Measurements from ENCODE around the gene ACSS1.

The ACSS1 gene

GRCh38 chr20:25058847-25059810 is 1.2 kb upstream of the ACSS1 start:
- no peak for DNase-seq (ENCODE audit: low spot score)

- DNase-seq (ENCODE audit: low spot score): peak; percentile 58
Observed at GRCh38 chr20:25057234-25058050, 497 bp downstream of the ACSS1 start.

DNA sequence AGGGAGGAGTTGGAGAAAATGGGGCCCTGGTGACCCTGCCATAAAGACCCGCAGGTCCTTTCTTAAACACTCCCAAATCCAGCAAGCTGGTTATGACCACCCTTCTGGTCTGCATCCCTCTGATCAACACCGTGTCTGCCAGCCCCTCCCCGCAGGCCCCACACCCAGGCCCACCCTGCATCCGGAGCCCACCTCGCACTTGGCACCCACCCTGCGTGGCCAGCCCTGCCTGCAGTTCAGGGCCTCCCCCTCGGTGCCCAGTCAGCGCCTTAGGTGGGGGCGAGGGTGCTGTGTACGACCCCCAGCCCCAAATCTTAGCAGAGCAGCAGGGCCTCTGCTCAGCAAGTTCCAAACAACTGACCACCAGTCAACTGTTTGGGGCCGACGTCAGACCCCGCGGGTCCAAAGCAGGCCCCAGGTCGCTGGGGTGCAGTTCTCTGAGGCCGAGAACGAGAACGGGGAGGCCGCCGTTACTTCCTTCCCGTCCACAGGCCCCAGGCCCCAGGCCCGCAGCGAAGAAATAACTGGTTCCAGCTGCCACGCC is 1.2 kb downstream of the ACSS1 start:
- no peak for DNase-seq (ENCODE audit: low spot score)

DNA sequence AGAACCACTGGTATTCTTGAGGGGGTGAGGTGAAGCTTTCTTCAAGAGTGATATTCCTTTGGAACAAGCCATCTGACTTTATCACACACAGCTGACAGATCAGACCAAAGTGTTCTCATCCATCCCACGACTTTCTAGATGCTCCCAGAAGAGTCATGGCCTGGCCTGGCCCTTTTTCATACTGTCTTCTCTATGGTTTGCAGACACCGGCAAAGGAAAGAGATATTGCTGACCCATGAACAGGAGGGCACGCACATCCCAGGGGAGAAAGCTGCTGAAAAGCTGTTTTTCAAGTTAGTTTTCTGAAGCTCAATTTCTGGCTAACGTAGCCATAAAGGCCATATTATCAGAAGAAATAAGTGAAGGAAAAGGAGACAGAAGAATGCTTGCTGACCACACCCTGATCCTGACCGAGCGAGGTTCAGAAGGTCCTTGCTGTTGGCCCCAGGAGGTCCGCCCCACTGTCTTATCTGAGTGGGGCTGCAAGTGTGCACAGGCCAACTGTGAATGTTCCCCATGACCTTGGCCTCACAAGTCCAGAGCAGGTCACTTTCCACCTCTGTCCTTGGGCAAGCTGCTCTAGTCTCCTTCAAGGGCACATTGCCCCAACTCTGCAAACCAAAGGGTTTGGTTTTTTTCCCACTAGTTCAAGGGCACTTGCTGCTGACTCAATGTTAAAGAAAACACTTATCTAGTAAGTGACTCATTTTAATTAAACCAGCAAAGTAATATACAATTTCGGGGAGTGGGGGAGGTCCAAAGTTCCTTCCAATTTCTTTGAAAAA is 2.0 kb downstream of the ACSS1 start:
- DNase-seq (ENCODE audit: low spot score): peak; percentile 57

GRCh38 chr20:25054995-25055629 is 2.8 kb downstream of the ACSS1 start:
- peak; percentile 60 for DNase-seq (ENCODE audit: low spot score)

DNA sequence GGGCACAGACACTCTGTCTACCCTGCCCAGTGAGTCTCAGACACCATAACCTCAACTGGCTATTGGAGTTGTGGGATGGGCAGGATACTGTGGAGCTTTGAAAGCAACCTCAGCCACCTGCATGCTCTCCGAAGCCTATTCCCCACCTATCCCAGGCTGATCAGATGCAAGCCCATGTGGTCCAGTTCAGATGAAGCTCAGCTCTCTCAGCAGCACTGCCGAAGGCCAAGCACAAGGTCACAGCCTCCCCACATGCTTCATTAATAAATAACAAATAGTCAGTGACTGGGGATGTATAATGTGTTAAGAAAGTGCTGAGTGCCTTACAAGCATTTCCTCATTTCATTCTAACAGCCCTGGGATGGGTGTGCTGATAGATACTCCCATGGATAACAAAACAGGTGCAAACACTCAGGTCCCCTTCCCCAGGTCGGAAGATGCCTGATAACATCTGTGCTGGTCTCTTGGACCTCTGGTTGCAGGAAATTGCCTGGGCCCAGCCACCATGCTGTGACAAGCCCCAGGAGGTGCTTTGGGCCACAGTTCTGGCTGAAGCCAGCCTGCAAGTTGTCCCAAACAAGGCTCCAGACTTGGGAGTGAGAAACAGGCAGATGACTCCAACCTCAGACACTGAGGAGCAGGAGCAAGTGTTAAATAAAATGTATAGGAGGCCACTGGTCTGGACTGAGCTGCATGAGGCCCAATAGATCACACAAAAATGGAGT is 3.7 kb downstream of the ACSS1 start:
- DNase-seq (ENCODE audit: low spot score): no peak

- DNase-seq (ENCODE audit: low spot score): no peak
Observed at GRCh38 chr20:25053255-25054031, 4.5 kb downstream of the ACSS1 start.

DNA sequence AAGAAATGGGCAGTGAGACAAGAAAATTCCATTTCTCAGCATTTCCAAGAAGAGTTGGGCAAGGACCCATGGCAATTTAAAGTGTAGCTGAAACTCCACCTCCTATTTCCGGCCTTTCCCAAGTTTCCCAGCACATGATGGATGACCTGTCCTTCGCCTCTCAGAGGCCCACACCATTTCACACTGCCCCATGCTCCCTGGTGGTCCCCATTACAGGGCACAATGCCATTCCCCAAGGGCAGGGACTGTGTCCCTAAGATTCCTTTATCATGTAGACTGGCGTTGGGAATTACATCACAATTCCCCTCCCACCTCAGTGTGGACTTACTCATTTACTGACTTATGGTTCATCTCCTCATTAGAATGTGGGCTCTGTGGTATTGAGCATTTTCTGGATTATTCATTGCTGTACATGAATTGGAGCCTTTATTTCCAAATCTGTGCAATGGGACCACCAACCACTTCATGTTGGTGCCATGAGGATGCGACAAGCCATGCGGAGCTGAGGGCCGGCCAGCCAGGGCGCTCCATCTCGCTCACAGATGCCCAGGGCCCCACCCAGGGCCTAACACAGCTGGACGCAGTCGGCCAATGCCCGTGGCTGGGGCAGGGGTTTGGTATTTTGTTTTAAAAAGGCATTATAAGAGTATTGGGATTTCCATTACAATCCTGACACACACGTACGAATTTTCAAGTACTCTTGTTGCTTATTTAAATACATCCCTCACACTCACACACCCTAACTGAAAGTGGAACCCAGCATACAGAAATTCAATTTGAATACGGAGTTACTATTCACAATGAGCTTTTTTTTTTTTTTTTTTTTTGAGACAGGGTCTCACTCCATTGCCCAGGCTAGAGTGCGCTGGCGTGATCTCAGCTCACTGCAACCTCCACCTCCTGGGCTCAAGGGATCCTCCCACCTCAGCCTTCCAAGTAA is 5.4 kb downstream of the ACSS1 start:
- no peak for DNase-seq (ENCODE audit: low spot score)

- DNase-seq (ENCODE audit: low spot score): no peak
Observed at GRCh38 chr20:25051386-25052155, 6.4 kb downstream of the ACSS1 start.

DNA sequence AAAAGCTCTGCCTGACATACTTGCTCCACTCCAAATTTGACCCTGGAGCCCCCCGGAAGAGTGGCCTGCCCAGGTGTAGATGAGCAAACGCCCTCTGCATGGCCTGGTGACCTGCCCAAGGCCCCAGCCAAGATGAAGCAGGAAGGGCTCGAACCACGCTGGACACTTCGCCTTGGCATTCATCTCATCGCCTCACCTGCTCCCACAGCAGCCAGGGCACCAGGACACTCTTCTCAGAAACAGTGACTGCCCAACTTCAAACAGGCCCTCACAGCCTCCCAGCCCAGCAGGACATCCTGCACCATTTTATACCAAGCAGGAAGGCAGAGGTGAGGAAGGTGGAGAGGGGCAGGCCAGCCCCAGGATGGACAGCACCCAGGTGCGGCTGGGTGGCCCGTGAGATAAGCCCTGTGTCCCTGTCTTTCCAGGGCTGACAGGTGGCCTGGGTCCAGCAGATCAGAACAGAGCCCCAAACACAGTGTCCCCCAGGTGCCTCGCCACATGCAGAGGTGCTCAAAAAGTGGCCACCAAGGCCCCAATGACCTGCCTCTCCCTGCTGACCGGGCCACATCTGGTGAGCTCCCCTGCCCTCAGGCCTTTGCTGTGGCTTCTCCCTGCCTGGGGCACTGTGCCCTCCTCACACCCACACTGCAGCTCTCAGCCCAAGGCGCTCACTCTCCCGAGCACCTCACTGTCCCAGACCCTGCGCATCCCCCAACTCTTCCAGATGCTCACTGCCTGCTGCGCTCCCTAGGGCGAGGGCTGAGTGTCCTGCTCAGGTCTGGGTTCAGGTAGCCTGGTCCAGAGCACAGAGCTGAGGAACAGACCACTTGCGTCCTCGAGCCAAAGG is 7.2 kb downstream of the ACSS1 start:
- DNase-seq (ENCODE audit: low spot score): no peak

GRCh38 chr20:25050082-25050481 is 7.9 kb downstream of the ACSS1 start:
- DNase-seq (ENCODE audit: low spot score): no peak

GRCh38 chr20:25049261-25050060 is 8.5 kb downstream of the ACSS1 start:
- DNase-seq (ENCODE audit: low spot score): no peak

DNA sequence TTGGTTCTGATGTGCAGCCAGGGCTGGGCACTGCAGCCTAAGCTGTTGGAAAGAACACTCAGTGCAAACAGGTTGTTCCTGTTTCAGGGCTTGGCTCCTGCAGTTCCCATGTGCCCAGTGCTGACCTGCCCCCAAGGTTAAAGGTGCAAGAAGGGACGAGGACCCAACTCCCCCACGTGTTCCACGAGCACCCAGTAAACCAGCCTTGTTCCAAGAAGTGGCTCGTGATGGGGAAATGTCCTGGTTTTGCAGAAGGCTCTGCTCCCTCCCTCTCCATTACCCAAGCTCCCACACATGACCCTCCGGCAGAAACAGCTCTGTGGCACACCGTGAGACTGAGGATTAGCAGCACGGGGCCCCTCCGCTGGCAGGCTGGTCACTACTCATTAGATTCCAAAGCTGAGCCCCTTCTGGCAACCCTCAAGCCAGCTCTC is 9.4 kb downstream of the ACSS1 start:
- DNase-seq (ENCODE audit: low spot score): no peak

GRCh38 chr20:25047766-25048165 is 10.2 kb downstream of the ACSS1 start:
- DNase-seq (ENCODE audit: low spot score): no peak

DNA sequence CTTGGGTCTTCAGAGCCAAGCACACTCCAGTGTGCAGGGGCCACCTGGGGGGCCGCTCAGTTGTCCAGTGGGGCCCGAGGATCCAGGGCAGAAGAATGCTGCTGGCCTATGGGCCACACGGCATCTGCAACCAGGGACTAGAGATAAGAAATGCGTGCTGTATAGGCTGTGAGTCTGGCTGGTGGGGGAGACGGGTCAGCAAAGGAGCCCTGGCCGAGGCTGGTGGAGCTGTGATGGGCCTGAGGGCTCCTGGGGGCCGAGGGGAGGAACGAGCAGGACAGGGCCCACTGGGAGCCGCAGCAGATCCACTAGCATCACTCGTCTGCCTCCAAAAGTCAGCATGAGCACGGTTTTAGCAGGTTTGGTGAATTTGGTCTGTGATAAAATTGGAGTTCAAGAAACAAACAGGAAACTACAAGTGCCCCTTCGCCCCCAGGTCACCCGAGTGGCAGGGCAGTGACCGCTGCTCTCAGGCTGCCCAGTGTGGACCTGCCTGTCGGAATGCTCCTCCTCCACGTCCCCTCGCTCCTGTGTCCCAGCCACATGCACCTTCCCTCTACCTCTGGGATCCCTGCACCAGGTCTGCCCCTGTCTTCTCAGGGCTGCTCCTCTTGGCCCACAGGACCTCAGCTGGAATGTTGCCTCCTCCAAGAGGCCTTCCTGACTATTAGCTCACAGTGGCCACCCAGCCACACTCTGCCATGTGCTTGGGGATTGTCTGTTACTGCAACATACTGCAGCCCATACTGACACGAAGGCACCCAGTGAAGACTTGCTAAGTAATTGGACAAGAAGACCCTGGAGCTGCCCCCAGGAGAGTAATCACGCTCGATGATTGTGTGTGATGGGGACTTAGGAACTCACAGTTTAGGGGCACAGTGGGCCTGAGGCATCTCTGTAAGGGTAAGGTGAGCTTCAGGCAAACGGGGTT is 10.9 kb downstream of the ACSS1 start:
- no peak for DNase-seq (ENCODE audit: low spot score)
